IPS-11a (cell line): ENCODE results near the gene ABCA5.
"Not testable (repeated sequence)": the region's sequence is repeated elsewhere in the genome, so short reads cannot be mapped to it uniquely, and the experiment has no call there.

Experiments used
- H3K4me3 ChIP-seq: one replicate; pipeline ENCODE4 v1.5.1; 2013; ENCODE audit warnings: low read depth, low read length, control low read depth

ABCA5 gene

GRCh38 chr17:69213059-69213813 lies 113.7 kb downstream of the ABCA5 start:
- H3K4me3 ChIP-seq, result no peak overlapping the region

GRCh38 chr17:69208640-69209039 lies 118.3 kb downstream of the ABCA5 start:
- H3K4me3 ChIP-seq, result no peak overlapping the region

- H3K4me3 ChIP-seq, result no peak overlapping the region
Measured at GRCh38 chr17:69207151-69207550, 119.8 kb downstream of the ABCA5 start.

- no peak overlapping the region for H3K4me3 ChIP-seq
Measured at GRCh38 chr17:69198238-69198637, 128.7 kb downstream of the ABCA5 start.

GRCh38 chr17:69196105-69196653 lies 130.8 kb downstream of the ABCA5 start:
- H3K4me3 ChIP-seq, result not testable (repeated sequence)
